ENCODE results near the gene P4HB.
A peak's percentile ranks its signal among the peaks of the same experiment; 100 is the strongest.

Gene P4HB

GRCh38 chr17:81822312-81822637 lies 38.1 kb downstream of the P4HB start:
- no peak for TF ChIP-seq CTCF (IDR thresholded peaks at IDR 0.05)

GRCh38 chr17:81821603-81822311 lies 38.6 kb downstream of the P4HB start:
- peak; percentile 85 for TF ChIP-seq CTCF (IDR thresholded peaks at IDR 0.05)

- no peak for TF ChIP-seq CTCF (IDR thresholded peaks at IDR 0.05)
Observed at GRCh38 chr17:81821147-81821546, 39.2 kb downstream of the P4HB start.

GRCh38 chr17:81819708-81820107 lies 40.6 kb downstream of the P4HB start:
- TF ChIP-seq CTCF (IDR thresholded peaks at IDR 0.05), result no peak

- no peak for TF ChIP-seq CTCF (IDR thresholded peaks at IDR 0.05)
Observed at GRCh38 chr17:81817758-81818147, 42.6 kb downstream of the P4HB start.

- no peak for TF ChIP-seq CTCF (IDR thresholded peaks at IDR 0.05)
Observed at GRCh38 chr17:81815646-81815986, 44.7 kb downstream of the P4HB start.

- TF ChIP-seq CTCF (IDR thresholded peaks at IDR 0.05), result no peak
Observed at GRCh38 chr17:81814748-81815645, 45.3 kb downstream of the P4HB start.

Measured in LNCAP (cell line).